SK-N-SH (cell line): Measurements from ENCODE around the gene PDXDC1.
"Not testable (repeated sequence)": the region's sequence is repeated elsewhere in the genome, so short reads cannot be mapped to it uniquely, and the experiment has no call there.

Experiments used
- CTCF ChIP-seq: fragments of 200-600 bp; sonication (generic); IDR thresholded peaks from 2 replicates; pipeline ENCODE4 v1.6.1; 2017; ENCODE audit warnings: antibody characterized with exemption, mild to moderate bottlenecking, moderate library complexity
- EP300 ChIP-seq, 2 experiments: IDR thresholded peaks; 2 replicates each; pipeline versions ENCODE4 v1.4.0 to v1.6.1; 2012; ENCODE audit warnings: borderline replicate concordance in 1 of 2, low read depth in 1 of 2, low read length in 1 of 2
- EZH2phosphoT487 ChIP-seq: fragments of 200-600 bp; sonication (generic); IDR thresholded peaks from 2 replicates; pipeline ENCODE4 v1.6.1; 2017; ENCODE audit warnings: low read depth, mixed run types, mild to moderate bottlenecking, antibody characterized with exemption, moderate library complexity, borderline replicate concordance
- TAF1 ChIP-seq: IDR thresholded peaks from 2 replicates; pipeline ENCODE4 v1.6.1; 2012; ENCODE audit warnings: low read depth, mild to moderate bottlenecking, low read length, moderate library complexity, borderline replicate concordance

DNA sequence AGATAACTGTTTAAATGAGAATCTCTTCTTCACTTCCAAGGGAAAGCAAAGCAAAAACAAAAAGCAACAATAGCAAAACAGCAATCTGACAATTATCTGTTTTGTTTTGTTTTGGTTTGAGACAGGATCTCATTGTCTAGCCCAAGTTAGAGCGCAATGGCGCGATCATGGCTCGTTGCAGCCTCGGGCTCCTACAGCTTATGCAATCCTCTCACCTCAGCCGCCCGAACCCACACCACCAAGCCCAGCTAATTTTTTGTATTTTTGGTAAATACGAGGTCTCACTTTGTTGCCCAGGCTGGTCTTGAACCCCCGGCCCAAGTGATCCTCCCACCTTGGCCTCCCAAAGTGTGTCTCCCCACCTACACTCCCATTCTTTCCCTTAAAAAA, 121.8 kb downstream of the PDXDC1 start:
- TF ChIP-seq CTCF; TAF1; EZH2phosphoT487; EP300 (IDR thresholded peaks at IDR 0.05; ENCODE audit: borderline replicate concordance in 1 of 2, low read depth in 1 of 2, low read length in 1 of 2): not testable (repeated sequence)
